ENCODE results near the gene SEC22A.

Gene SEC22A

DNA sequence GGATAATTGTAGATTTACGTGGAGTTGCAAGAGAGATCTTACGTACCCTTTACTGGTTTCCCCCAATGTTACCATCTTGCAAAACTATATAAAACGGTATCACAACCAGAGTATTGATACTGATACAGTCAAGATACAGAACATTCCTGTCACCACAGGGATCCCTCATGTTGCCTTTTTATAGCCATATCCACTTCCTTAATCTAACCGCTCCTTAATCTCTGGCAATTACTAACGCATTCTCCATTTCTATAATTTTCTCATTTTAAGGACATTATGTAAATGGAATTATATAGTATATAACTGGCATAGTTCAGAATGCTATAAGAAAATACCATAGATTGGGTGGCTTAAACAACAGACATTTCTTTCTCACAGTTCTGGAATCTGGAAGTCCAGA lies 61.1 kb downstream of the SEC22A start:
- no peak for DNase-seq (ENCODE audit: low read depth in 1 of 2, low spot score in 1 of 2)

DNA sequence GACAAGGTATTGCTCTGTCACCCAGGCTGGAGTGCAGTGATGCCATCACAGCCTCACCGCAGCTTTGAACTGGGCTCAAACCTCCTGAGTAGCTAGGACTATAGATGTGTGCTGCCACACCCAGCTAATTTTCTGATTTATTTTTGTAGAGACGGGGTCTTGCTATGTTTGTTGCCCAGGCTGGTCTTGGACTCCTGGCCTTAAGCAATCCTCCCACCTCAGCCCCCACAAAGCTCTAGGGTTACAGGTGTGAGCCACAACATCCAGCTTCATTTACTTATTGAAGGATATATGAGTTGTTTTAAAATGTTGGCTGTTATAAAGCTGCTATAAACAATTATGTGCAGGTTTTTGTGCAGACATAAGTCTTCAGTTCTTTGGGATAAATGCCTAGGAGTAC lies 62.2 kb downstream of the SEC22A start:
- no peak for DNase-seq (ENCODE audit: low read depth in 1 of 2, low spot score in 1 of 2)

DNA sequence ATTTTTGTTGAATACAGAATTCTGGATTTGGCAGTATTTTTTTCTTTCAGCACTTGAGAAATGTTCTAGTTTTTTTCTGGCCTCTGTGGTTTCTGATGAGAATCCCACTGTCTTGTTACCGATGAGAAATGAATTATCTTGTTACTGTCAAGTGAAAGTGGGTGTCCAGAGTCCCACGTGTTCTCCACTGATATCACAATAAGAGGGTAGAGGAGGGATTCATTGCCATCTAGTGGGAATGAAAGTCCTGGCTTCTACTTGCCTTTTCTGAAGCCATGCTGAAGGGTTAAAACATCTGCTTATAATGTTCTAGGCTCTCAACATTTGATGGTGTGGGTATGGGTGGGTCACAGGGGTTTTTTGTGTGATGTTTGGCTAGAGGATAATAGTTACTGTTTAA lies 66.1 kb downstream of the SEC22A start:
- DNase-seq (ENCODE audit: low read depth in 1 of 2, low spot score in 1 of 2): no peak

DNA sequence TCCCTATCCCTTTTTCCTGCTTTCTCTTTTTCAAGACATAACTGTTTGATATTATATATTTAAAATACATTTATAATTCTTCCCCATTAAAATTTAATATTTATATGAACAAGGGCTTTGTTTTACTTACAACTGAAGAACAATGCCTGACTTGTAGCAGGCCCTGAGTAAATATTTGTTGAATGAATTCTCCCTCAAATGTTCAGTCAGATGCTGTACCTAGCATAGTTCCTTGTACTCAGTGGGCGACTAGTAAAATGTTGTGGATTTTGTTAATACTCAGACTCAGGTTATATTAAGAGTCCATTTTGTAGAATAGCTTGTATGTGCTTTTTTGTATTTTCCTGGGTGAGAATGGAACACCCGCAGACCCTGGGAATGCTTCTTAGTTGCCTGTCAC lies 69.1 kb downstream of the SEC22A start:
- no peak for DNase-seq (ENCODE audit: low read depth in 1 of 2, low spot score in 1 of 2)

DNA sequence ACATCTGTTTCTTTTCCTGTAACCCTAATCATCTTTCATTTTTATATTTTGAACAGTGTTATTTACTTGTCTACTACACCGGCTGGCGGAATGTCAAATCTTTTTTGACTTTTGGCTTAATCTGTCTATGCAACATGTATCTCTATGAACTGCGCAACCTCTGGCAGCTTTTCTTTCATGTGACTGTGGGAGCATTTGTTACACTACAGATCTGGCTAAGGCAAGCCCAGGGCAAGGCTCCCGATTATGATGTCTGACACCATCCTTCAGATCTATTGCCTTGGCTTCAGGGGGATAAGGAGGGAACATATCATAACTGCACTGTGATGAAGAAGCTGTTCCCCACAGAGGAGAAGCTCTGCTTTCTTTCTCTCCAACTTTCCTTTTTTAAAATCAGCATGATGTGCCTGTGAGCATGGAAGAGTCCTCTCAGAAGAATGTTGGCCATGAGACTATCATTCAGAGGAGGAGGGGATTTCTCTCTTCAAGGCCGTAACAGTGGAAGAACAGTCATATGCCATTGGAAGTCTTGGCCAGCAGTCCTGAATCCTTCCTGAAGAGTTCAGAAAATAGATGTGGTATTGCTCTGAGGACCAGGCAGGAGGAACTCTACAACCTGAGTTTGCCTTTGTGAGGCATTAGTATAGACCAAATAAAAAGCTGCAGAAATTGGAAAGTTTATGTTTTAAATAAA lies 69.9 kb downstream of the SEC22A start:
- no peak for DNase-seq (ENCODE audit: low read depth in 1 of 2, low spot score in 1 of 2)

DNA sequence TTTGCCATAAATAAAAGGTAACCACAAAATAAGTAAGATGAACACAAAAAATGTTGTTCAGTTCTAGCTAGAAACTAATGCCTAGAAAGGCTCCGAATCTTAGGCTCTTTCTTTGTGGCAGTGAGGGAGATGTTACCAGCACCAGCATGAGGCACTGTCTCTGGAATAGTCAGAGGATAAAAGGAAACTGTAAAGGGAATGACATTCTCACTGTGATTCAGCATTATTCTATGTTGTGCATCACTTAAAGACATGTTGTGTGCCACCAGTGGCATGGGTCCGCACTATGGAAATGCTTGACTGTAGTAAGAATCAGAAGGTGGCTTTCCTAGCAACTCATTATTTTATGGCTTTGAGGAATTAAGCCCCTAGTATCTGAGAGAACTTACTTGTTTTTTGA lies 70.8 kb downstream of the SEC22A start:
- DNase-seq (ENCODE audit: low read depth in 1 of 2, low spot score in 1 of 2): no peak

DNA sequence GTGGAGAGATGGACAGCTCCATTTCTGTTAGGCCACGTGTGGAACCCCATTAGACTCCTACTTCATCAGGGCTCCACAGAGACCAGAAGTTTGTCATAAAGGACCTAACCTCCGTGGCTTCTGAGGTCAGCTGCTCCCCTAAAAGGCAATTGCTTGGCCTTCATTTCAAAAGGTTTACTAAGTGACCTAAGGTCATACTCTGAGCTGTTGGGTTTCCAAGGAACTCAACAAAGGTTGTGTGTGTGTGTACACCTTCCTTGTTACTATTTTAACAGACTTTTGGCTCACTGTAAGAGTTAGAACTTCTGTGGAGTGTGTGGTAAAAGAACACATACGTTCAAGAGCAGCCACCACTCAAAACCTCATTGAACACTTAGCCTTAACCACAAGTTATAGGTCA lies 73.9 kb downstream of the SEC22A start:
- DNase-seq (ENCODE audit: low read depth in 1 of 2, low spot score in 1 of 2): no peak

DNA sequence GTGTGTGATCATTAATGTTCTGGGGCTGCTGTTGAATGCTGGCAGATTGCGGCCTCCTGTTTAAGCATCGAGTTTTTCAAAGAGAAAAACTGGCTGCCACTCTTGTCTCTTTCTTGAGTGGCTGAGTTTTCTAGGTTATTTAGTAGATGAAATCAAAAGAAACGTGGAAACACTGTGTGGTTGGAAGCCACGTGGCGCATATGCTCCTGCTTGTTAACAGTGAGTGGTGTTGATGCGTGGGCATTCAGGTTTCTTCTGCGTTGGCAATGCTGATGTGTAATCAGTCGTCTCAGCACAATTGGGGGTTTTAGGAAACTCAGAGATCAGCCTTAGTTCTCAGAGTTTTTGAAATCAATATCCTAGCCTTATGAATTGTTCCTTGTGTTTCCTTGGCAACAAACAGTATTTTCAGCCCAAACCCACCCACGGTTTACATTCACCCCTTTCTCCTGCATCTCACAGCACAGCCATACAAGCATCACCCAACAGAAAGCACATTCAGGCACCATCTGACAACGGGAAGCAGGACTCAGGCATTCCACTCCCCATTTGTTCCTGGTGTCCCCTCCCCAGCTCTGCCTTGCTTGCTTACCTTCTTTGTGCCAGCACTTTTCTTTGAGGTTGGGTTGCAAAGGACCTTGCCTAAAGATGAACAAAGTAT lies 74.7 kb downstream of the SEC22A start:
- DNase-seq (ENCODE audit: low read depth in 1 of 2, low spot score in 1 of 2): no peak

DNA sequence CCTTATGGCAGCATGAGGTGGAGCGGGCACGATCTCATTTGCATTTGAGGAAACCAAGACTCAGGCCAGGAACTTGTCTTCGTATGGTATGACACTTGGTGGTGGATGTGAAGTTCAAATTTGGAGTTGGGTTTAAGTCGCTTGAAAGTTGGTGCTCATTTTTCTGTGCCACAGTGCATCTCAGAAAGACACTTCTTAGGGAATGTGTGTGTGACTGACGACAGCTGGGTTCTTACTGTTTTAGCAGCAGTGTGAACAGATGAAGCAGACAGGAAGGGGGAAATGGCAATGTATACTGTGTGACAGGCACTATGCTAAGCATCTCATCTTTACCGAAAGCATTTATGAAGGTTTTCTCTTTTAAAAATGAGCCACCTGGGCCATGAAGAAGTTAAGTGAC lies 75.4 kb downstream of the SEC22A start:
- no peak for DNase-seq (ENCODE audit: low read depth in 1 of 2, low spot score in 1 of 2)

DNA sequence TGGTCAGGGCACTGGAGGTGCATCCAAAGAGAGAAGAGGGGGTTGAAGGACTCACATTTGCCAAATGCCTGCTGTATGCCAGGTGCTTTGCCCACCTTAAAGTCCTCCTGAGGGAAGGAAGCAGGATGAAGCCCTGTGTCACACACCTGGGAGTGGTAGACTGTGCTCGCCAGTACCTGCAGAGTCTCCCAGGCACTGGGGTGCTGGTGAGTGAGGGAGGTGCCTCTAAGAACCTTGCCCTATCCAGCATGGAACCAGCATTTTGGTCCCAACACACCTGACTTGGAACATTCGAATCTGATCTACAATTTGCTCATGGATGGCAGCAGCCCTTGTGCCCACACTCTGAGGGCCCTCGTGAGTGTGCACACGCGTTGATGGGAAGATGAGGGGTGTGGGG lies 76.7 kb downstream of the SEC22A start:
- DNase-seq (ENCODE audit: low read depth in 1 of 2, low spot score in 1 of 2): no peak

DNA sequence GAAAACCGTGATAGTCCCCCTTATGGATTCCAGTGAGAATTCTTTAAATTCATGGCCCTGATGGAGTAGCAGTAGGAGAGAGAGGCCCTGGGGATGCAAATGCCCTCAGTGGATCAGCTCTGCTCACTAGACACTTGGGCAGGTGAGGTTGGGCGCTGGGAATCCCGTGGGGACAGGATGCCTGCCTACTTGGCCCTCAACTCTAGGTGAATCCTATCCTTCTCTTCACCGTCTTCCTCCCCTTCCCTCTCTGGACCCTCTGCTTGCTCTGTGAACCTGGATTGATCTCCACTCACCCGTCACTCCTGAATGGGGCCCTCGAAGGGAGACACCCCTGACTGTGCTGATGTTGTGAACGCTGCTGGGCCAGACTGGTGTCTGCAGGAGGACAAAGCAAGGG lies 77.4 kb downstream of the SEC22A start:
- no peak for DNase-seq (ENCODE audit: low read depth in 1 of 2, low spot score in 1 of 2)

DNA sequence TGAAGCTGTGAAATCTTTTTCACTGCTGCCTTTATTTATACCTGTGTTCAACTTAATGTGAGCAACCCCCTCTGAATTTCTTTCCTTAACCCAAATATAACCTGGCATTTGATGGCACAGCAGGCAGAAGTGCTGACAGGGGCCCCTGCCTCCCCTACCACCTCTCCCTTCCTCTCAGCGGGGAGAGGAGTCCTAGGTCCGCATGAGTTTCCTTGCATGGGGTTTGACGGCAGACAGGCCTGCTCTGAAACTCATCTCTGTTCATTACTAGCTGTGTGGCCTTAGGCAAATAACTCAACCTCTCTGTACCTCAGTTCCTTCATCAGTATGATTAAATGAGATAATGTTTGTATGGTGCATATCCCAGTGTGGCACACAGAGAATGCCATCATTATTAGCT lies 79.7 kb downstream of the SEC22A start:
- no peak for DNase-seq (ENCODE audit: low read depth in 1 of 2, low spot score in 1 of 2)

DNA sequence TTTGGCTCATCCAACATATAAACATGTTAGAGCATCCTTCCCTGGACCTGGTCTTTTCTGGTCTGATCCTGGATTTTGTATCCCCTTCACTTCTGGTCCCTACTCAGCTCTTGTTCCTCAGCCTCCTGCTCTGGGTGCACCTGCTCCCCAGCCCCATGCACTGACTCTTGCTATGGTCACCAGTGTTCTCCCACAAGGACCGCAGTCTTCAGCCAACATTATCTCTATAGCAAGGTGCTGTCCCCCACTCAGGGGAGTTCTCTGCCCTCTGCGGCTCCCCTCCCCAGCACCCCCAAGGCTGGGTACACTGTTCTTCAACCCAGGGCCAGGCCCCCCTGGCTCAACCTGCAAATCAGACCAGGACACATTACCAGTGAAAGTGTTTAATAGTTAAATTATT lies 80.2 kb downstream of the SEC22A start:
- no peak for DNase-seq (ENCODE audit: low read depth in 1 of 2, low spot score in 1 of 2)

DNA sequence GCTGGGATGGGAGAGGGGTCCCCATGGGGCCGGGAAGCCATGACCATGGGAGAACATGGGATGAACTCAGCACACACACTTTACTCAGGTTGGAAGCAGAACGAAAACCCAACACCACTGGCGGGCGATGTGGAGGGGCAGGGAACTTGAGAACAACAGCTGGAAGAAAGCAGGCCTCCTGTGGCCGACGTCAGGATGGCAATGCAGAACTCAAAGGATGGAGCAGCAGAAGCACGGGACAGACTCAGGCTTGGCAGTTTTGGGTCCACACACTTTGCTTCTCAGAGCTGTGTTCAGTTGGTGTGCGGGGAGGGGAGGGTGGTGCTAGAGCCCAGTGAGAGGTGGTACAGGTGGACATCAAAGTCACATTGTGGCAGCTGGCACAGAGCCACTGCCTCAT lies 80.7 kb downstream of the SEC22A start:
- no peak for DNase-seq (ENCODE audit: low read depth in 1 of 2, low spot score in 1 of 2)

DNA sequence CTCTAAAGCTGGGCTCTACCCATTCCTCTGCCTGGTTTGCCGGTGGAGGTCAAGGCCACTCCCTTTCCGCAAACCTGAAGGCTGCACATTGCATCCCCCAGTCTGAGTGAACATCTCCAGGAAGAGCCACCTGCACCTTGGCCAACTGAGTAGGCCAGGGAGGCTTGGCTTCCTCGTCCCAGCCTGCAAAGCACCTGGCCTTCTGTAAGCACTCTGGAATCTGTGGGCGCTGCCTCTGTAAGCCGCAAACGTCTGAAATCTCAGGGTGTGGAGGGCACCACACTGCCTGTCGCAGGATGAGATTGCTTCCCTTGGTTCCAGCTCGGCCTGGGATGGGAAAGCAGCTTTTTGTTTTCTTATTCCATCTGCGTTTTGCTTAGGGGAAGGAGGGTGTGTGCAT lies 81.3 kb downstream of the SEC22A start:
- DNase-seq (ENCODE audit: low read depth in 1 of 2, low spot score in 1 of 2): no peak

DNA sequence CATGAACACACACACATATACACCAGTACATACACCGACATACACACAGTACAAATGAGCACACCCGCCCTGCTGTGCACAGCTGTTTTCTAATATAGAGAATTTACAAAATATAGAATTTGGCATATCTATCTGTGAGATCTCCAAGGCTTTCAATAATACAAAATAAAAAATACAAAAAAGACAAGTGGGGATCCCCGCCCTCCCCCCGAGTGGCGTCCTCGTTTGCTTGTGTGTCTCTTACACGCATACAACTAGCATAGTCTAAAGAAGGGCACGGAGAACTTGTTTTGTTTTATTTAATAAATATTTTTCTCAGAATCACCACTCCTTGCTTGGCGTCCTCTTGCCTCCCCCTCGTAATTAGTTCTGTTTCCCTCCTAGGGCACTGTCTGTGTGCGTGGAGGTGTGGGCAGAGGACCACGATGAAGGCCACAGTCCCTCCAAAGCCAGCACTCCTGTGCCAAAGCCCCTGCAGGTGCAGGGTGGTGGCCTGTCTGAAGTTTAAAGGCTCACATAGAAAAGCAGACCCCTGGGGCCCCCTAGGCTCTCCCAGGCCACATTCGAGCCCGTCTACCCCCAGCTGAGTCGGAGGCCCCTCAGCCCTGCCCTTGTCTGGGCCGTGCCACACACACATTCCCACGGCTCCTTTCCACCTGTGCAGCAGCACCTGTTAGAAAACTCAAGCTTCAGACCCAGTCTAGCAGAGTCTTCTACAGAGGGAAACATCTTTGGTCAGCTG lies 82.1 kb downstream of the SEC22A start:
- DNase-seq (ENCODE audit: low read depth in 1 of 2, low spot score in 1 of 2): no peak

DNA sequence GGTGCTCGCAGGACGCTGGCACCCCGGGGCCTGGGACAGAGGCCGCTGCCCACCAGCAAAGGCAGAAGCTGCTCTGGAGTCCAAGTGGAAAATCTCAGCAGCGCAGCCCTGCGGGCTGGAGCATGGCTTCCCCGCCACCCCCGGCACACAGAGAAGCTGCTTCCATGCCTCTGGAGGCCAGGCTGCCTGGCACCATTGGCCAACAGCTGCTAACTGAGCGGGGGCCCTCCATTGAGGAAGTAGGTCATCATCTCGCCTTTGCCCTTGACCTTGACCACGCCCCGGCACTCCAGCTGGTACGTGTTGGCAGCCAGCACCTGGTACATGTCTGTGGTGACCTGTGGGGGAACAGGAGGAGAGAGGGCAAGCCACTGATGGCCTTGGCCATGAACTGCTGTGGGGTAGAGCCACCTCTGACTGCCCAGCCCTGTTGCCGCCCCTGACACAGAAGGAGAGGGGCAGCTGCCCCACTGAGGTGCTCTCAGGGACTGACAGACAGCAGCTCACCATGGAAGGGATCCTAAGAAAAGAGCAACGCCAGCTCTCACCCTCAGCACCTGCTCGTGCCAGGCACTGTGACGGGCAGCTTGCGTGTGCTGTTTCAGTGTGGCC lies 82.8 kb downstream of the SEC22A start:
- no peak for DNase-seq (ENCODE audit: low read depth in 1 of 2, low spot score in 1 of 2)

DNA sequence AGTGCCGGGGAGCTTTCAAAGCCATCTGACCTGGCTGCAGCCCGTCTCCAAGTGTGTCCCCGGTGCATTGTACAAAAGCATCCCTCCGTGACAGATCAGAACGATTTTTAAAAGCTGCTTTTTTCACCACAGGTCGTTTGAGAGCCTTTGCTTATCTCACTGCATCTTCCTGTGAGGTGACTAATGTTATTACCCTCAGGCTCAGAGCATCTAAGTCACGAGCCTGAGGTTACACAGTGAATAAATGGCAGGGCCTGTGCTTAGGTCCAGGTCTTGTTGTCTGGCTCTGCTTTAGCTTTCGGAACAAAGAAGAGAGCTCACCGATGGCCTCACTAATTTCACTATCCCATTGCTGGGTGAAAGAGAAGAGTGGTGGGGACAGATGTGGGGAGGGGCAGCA lies 83.3 kb downstream of the SEC22A start:
- no peak for DNase-seq (ENCODE audit: low read depth in 1 of 2, low spot score in 1 of 2)

DNA sequence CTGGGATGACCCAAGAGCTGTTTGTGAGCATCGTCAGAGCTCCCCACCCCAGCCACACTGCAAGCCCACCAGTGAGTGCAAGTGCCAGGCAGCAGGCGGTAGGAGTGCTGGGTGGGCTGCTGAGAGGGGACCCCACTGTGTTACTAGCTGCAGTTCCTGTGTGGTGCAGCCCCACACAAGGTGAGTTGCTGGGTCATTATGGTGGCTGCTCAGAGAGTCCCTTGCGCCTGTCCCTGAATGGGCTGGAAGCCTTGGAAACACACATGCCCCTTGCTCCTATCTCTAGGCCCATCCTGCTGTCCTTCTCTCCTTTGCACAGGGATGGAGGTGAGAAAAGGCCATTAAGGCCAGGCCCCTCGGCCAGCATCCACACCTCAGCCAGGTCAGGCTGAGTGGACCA lies 83.7 kb downstream of the SEC22A start:
- DNase-seq (ENCODE audit: low read depth in 1 of 2, low spot score in 1 of 2): no peak

DNA sequence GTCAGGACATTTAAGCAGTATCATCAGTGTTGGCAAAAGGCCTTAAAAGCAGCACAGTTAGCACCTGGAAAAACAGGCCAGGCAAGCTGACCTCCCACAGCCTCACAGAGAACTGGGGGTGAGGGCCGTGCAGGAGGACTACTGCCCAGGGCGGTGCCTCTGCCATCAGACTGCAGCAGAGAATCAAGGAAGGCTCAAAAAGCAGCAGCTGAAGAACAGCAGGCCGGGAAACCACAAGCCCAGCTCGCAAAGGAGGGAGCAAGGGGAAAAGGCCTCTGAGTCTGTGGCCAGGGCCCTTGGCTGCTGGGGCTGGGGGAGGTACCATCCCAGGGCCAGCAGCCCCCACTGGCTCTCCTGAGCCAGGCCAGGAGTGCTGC lies 84.2 kb downstream of the SEC22A start:
- DNase-seq (ENCODE audit: low read depth in 1 of 2, low spot score in 1 of 2): no peak

DNA sequence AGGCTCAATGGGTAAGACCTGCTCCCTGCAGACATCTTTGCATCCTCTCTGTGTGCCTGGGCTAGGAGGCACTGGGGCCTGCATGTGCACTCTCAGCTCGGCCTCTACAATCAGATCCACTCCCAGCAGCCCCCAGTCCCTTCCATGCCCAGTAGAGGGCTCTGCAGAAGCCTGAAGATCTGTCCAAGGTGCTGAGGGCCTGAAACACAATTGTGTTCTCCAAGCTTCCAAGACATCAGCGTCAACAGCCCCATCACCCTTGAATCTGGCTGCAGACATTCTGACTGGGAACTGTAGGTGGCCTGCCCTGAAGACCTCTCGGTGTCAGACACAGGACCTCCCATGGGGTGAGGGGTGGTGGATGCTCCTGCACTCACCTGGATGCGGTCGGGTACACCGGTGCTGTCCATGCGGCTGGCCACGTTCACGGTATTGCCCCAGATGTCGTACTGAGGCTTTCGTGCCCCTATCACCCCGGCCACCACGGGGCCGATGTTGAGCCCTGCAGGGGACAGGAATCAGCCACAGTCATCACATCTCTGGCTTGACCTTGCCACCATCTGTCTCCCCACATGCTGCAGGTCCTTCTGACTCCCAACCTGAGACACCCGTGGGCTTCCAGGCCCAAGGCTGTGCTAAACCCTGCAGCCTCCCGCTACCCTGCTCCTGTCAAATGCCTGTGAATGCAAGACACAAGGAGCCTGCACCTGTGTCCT lies 84.7 kb downstream of the SEC22A start:
- DNase-seq (ENCODE audit: low read depth in 1 of 2, low spot score in 1 of 2): peak in 1 of 2 donors; percentile 9

All from activated CD4-positive, alpha-beta T cell treated with anti-CD3 and anti-CD28 coated beads, Interleukin-2, amount 50 U/mL, for 24 hours (primary cell).